Calu3 (cell line): Measurements from ENCODE around the gene PLAAT3. TPM values are rescaled to one million over a fixed set of nuclear protein-coding genes. Genes with fewer than 3 reads are reported as not detected.

ENCODE experiments used
- BruUV-seq: library from RNA; stranded (reverse); fragments of 400-500 nt; replicated peaks from 2 replicates; lab custom pipeline; 2021; lab: Mats Ljungman, UMichigan
- CTCF ChIA-PET: fragments of 300-600 bp; sonication (Branson Sonifier 250); formaldehyde crosslinking; loops from one replicate; lab custom pipeline; 2022; ENCODE audit warnings: antibody characterized with exemption; lab: Charles Lee
- DNase-seq: peaks from one replicate; pipeline ENCODE4 v3.0.0; 2022
- H3K27ac Mint-ChIP-seq: one replicate; pipeline ENCODE4 v1.8.0; 2022; ENCODE audit warnings: mixed read lengths; ENCODE audit not compliant: unreplicated experiment
- H3K27me3 Mint-ChIP-seq: one replicate; pipeline ENCODE4 v1.8.0; 2022; ENCODE audit warnings: mixed read lengths; ENCODE audit not compliant: unreplicated experiment
- H3K36me3 Mint-ChIP-seq: one replicate; pipeline ENCODE4 v1.8.0; 2022; ENCODE audit warnings: mild to moderate bottlenecking, moderate library complexity, mixed read lengths; ENCODE audit not compliant: insufficient read depth, unreplicated experiment
- H3K4me1 Mint-ChIP-seq: one replicate; pipeline ENCODE4 v1.8.0; 2022; ENCODE audit warnings: mild to moderate bottlenecking, low read depth, mixed read lengths; ENCODE audit not compliant: unreplicated experiment
- H3K4me3 Mint-ChIP-seq: one replicate; pipeline ENCODE4 v1.8.0; 2022; ENCODE audit warnings: mild to moderate bottlenecking, low read depth, moderate library complexity, mixed read lengths; ENCODE audit not compliant: unreplicated experiment
- H3K9me3 Mint-ChIP-seq: one replicate; pipeline ENCODE4 v1.8.0; 2022; ENCODE audit warnings: low read depth, mixed read lengths; ENCODE audit not compliant: unreplicated experiment
- intact Hi-C: fragments of 100-400 bp; cut with micrococcal nuclease; formaldehyde crosslinking; loops from one replicate; pipeline ENCODE4 v1.10.0; 2022; ENCODE audit not compliant: unreplicated experiment
- total RNA-seq: library from RNA; stranded (reverse); gene quantifications from 2 replicates; pipeline ENCODE4 v1.2.3, GENCODE V29; 2022
- TF ChIP-seq, protein P1 (sequence below): fragments of 200-600 bp; IDR thresholded peaks from one replicate; pipeline ENCODE4 v1.8.0; 2022; ENCODE audit warnings: antibody characterized with exemption; ENCODE audit not compliant: unreplicated experiment

Gene PLAAT3
- total RNA-seq, 1 experiment from 2014 or later = 297 TPM

DNA sequence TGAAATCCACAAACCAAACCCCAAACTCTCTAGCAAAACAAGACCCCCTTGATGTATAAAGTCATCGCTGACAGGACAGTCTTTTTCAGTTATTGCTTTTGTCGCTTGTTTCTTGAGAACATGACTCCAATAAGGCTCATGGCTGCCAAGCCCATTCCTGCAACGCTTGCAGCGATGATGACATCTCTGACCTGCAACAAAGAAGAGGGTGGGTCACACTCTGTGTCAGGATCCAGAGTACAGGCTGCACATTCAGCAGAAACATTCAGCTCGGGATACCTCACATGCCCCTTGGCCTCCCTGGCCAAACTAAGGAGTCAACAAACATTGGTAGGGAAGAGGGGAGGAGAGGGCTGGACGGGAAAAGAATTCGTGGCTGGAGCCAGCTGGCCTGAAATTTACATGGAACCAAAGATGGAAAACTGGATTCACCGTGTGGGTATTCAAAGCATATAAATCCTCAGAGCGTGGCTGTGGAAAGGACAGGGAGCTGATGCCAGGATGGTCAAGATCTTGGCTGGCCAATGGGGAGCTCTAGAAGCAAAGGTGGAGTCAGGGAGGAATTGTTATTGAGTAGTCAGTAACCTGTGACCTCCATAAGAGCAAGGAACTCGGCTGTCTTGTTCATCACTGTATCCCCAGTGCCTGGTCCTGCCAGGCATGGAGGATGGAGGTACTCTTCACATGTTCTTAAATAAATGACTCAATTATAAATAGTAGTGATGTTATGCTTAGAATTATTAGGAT lies 39.2 kb downstream of the PLAAT3 start:
- TF ChIP-seq, protein P1, sequence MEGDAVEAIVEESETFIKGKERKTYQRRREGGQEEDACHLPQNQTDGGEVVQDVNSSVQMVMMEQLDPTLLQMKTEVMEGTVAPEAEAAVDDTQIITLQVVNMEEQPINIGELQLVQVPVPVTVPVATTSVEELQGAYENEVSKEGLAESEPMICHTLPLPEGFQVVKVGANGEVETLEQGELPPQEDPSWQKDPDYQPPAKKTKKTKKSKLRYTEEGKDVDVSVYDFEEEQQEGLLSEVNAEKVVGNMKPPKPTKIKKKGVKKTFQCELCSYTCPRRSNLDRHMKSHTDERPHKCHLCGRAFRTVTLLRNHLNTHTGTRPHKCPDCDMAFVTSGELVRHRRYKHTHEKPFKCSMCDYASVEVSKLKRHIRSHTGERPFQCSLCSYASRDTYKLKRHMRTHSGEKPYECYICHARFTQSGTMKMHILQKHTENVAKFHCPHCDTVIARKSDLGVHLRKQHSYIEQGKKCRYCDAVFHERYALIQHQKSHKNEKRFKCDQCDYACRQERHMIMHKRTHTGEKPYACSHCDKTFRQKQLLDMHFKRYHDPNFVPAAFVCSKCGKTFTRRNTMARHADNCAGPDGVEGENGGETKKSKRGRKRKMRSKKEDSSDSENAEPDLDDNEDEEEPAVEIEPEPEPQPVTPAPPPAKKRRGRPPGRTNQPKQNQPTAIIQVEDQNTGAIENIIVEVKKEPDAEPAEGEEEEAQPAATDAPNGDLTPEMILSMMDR = no peak
- Mint-ChIP-seq H3K36me3 (peaks cover 93% of the 10 kb centered on the region), H3K4me3 (peak overlapping the region; percentile 41), H3K4me1 (peaks cover 70% of the 10 kb centered on the region), H3K27me3 (no peaks in the 10 kb centered on the region), H3K9me3 (no peaks in the 10 kb centered on the region), H3K27ac (peak overlapping the region; percentile 76)
- intact Hi-C loops = no loop called here
- DNase-seq = no peak
- CTCF ChIA-PET = interaction anchor here (0.5 to 2.2 kb wide), 3 partner anchors 8 to 800 kb away, joined by 5 to 8 read pairs (median 8); no protein-coding TSS in a partner anchor
- no TSS peak for BruUV-seq

DNA sequence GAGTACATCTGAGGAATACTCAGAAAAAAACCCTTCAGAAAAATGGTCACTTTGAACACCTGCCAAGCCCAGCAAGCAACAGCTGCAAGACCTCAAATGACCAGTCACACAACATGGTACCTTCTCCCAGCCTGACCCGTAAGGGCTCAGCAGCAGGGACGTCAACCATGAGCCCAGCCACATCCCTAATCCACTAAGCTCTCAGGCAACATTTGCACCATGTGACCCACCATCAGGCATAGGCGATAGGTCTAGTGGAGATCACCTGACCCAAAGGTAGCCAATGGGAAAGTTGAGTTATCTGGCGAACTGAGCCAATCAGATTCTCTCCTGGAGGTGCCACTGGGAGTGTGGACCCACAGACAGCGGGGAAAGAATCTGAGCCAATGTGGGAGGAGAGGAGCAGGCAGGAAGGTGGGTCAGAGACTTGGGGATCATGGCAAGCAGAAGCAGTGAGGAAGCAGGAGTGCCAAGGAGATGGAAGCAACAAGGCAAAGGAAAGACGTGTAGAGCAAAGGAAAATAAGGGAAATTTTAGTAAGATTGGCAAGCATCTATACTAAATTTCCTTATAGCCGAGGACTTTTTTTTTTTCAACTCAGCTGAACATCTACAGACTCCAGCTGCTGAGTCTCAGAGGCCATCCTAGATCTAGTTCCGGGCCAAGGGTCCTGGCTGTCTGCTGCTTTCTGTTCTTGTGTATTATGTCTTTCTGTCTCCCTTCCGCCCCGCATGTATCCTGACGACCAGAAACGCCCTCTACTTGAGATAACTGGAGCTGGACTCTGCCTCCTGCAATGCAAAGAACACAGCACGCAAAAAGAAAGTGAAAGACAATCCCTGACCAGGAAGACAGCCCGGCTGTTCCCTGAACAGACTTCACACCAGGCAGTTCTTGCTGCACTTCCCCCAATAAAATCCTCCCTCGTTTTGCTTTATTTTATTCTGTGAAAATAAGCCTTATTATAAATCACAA lies 40.1 kb downstream of the PLAAT3 start:
- no peaks in the 10 kb centered on the region for H3K27me3 Mint-ChIP-seq
- no TSS peak for BruUV-seq
- peaks cover 94% of the 10 kb centered on the region for H3K36me3 Mint-ChIP-seq
- intact Hi-C loops = no loop called here
- H3K4me3 Mint-ChIP-seq = peak overlapping the region; percentile 41
- H3K27ac Mint-ChIP-seq = peak overlapping the region; percentile 76
- H3K9me3 Mint-ChIP-seq = no peaks in the 10 kb centered on the region
- peaks cover 78% of the 10 kb centered on the region for H3K4me1 Mint-ChIP-seq
- DNase-seq = peak; percentile 47
- CTCF ChIA-PET = interaction anchor here (0.7 to 2.2 kb wide), 3 partner anchors 9 to 21 kb away, joined by 3 to 8 read pairs (median 8); no protein-coding TSS in a partner anchor
- TF ChIP-seq, protein P1 = no peak

DNA sequence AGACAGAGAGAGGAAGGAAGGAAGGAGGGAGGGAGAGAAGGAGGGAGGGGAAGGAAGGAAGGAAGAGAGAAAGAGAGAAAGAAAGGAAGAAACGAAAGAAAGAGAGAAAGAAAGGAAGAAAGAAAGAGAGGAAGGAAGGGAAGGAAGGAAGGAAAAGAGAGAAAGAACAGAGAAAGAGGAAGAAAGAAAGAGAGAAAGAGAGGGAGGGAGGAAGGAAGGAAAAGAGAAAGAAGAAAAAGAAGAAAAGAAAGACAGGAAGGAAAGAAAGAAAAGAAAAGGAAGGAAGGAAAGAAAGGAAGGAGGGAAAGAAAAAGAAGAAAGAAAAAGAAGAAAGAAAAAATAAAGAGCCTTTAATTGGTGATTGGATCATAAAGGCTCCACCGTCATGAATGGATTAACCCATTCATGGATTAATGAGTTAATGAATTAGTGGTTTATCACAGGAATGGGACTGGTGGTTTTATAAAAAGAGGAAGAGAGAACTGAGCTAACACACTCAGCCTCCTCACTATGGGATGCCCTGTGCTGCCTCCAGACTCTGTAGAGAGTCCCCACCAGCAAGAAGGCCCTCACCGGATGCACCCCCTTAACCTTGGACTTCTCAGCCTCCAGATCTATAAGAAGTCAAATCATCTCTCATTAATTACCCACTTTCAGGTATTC lies 42.1 kb downstream of the PLAAT3 start:
- CTCF ChIA-PET = no interaction called here
- Mint-ChIP-seq H3K4me3 (no peak overlapping the region), H3K27me3 (no peaks in the 10 kb centered on the region), H3K36me3 (peaks cover 89% of the 10 kb centered on the region), H3K27ac (peak overlapping the region; percentile 72), H3K9me3 (no peaks in the 10 kb centered on the region), H3K4me1 (peaks cover 79% of the 10 kb centered on the region)
- TF ChIP-seq, protein P1 = no peak
- intact Hi-C loops = no loop called here
- BruUV-seq = TSS peak; percentile 11
- DNase-seq = no peak

DNA sequence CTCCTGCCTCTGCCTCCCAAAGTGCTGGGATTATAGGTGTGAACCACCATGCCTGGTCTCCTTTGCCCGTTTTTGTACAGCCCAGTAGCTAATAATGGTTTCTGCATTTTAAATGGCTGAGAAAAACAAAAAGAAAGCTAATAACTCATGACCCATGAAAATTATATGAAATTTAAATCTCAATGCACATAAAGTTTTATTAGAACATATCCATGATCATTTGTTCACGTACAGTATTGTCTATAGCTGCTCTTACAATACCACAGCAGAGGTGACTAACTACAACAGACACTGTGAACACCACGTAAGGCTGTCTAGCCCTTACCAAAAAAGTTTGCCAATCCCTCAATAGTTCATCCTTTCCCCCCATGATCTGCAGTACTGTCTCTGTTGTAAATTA lies 44.7 kb downstream of the PLAAT3 start:
- H3K4me3 Mint-ChIP-seq = peak overlapping the region; percentile 12
- H3K9me3 Mint-ChIP-seq = no peaks in the 10 kb centered on the region
- peaks cover 79% of the 10 kb centered on the region for H3K36me3 Mint-ChIP-seq
- peaks cover 74% of the 10 kb centered on the region for H3K4me1 Mint-ChIP-seq
- no TSS peak for BruUV-seq
- no peaks in the 10 kb centered on the region for H3K27me3 Mint-ChIP-seq
- CTCF ChIA-PET = no interaction called here
- DNase-seq = no peak
- H3K27ac Mint-ChIP-seq = peak overlapping the region; percentile 61
- TF ChIP-seq, protein P1 = no peak
- intact Hi-C loops = loop anchor here (5.0 kb wide), 1 partner anchor 43 kb away; the partner anchor contains the start of gene PLAAT3
